ENCODE results near the gene BHLHA15. TPM values are rescaled to one million over a fixed set of nuclear protein-coding genes. Genes with fewer than 3 reads are reported as not detected.

The BHLHA15 gene
- total and polyA plus RNA-seq, 2 of the 13 experiments (the other 11 are each of a cell fraction or from before 2014, with no cell fraction given): 1.9 to 6.1 TPM

DNA sequence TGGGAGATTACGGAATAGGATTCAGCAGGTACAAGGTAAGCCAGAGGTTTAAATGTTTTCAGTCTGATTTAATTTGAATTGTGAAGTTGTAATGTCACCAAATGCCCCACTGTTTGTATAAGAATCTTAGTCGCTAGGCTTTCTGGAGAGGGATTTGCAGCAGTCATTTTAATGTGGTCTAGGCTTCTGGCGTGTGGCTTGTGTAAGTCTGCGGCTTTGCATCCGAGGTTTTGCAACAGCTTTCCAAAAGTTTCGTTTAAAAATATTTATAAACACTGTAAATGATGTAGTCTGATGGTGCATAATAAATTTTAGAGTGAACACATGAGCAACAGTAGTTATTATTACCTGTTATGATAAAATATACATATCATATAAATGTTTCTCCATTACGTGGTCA lies 26.1 kb upstream of the BHLHA15 start:
- in situ Hi-C loops (cut with HindIII; ENCODE audit: extremely low pct_ligation_motif_present, low pct_unique_long_range_greater_than_20kb) (no loop called here), intact Hi-C loops (cut with micrococcal nuclease; ENCODE audit: unreplicated experiment) (no loop called here)
- Histone ChIP-seq H3K9ac (ENCODE audit: insufficient read depth, low read depth, low read length) (no peak overlapping the region), H3K4me1 (ENCODE audit: insufficient read depth, low read length) (no peaks in the 10 kb centered on the region), H2AFZ (ENCODE audit: low read length) (no peak overlapping the region), H3K36me3 (replicated peaks in 1 of 2; ENCODE audit: control insufficient read depth in 1 of 2, insufficient read depth in 2 of 2, low read length in 2 of 2) (peaks cover 10 to 44% of the 10 kb centered on the region in 2 experiments; a peak in 4 of 5 replicates), H3K4me3 (replicated peaks in 1 of 3; ENCODE audit: insufficient read depth in 1 of 3, low read depth in 2 of 3, low read length in 3 of 3) (no peak overlapping the region), H3K27me3 (ENCODE audit: control insufficient read depth in 1 of 2, insufficient read depth in 2 of 2, low read length in 2 of 2) (no peaks in the 10 kb centered on the region), H3K4me2 (ENCODE audit: low read depth, low read length) (no peak overlapping the region), H3K79me2 (ENCODE audit: insufficient read depth, low read length) (no peaks in the 10 kb centered on the region), H3K27ac (ENCODE audit: extremely low read length, insufficient read depth, low read length) (no peak overlapping the region), H4K20me1 (ENCODE audit: insufficient read depth, low read length) (0 out of 2 replicates have a peak, but pooled peaks cover 3% of the 10 kb centered on the region), H3K9me3 (ENCODE audit: low read length) (no peaks in the 10 kb centered on the region)
- ChIA-PET CTCF (ENCODE audit: low intra/inter-chr PET ratio, low total read pairs) (no interaction called here), POLR2A (no interaction called here)
- 98% methylated on average over 7 of the region's 7 CpGs for WGBS (ENCODE audit: low lambda C conversion rate)
- no peak for ATAC-seq
- FAIRE-seq: no peak
- TF ChIP-seq, protein P1, sequence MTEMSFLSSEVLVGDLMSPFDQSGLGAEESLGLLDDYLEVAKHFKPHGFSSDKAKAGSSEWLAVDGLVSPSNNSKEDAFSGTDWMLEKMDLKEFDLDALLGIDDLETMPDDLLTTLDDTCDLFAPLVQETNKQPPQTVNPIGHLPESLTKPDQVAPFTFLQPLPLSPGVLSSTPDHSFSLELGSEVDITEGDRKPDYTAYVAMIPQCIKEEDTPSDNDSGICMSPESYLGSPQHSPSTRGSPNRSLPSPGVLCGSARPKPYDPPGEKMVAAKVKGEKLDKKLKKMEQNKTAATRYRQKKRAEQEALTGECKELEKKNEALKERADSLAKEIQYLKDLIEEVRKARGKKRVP (CRISPR knock-in tag; IDR thresholded peaks at IDR 0.05): no peak
- TF ChIP-seq, protein P2, sequence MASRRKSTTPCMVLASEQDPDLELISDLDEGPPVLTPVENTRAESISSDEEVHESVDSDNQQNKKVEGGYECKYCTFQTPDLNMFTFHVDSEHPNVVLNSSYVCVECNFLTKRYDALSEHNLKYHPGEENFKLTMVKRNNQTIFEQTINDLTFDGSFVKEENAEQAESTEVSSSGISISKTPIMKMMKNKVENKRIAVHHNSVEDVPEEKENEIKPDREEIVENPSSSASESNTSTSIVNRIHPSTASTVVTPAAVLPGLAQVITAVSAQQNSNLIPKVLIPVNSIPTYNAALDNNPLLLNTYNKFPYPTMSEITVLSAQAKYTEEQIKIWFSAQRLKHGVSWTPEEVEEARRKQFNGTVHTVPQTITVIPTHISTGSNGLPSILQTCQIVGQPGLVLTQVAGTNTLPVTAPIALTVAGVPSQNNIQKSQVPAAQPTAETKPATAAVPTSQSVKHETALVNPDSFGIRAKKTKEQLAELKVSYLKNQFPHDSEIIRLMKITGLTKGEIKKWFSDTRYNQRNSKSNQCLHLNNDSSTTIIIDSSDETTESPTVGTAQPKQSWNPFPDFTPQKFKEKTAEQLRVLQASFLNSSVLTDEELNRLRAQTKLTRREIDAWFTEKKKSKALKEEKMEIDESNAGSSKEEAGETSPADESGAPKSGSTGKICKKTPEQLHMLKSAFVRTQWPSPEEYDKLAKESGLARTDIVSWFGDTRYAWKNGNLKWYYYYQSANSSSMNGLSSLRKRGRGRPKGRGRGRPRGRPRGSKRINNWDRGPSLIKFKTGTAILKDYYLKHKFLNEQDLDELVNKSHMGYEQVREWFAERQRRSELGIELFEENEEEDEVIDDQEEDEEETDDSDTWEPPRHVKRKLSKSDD (CRISPR knock-in tag; IDR thresholded peaks at IDR 0.05; ENCODE audit: low read depth): no peak
- TF ChIP-seq HDAC6 (IDR thresholded peaks at IDR 0.05; ENCODE audit: low read depth, low read length): no peak
- TF ChIP-seq, protein P3, sequence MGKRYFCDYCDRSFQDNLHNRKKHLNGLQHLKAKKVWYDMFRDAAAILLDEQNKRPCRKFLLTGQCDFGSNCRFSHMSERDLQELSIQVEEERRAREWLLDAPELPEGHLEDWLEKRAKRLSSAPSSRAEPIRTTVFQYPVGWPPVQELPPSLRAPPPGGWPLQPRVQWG (CRISPR knock-in tag; IDR thresholded peaks at IDR 0.05; ENCODE audit: borderline replicate concordance, low read depth): no peak
- no peak for TF ChIP-seq SMYD3 (CRISPR knock-in tag; IDR thresholded peaks at IDR 0.05)
- TF ChIP-seq ZNF672 (CRISPR knock-in tag; IDR thresholded peaks at IDR 0.05): no peak
- no peak for TF ChIP-seq ZNF678 (CRISPR knock-in tag; IDR thresholded peaks at IDR 0.05)
- no peak for TF ChIP-seq CC2D1A (CRISPR knock-in tag; IDR thresholded peaks at IDR 0.05)
- no peak for TF ChIP-seq HNF4G (IDR thresholded peaks at IDR 0.05; ENCODE audit: borderline replicate concordance, low read depth, low read length)
- no peak for TF ChIP-seq HNF4G (CRISPR knock-in tag; IDR thresholded peaks at IDR 0.05; ENCODE audit: borderline replicate concordance, low read depth)
- TF ChIP-seq, protein P4, sequence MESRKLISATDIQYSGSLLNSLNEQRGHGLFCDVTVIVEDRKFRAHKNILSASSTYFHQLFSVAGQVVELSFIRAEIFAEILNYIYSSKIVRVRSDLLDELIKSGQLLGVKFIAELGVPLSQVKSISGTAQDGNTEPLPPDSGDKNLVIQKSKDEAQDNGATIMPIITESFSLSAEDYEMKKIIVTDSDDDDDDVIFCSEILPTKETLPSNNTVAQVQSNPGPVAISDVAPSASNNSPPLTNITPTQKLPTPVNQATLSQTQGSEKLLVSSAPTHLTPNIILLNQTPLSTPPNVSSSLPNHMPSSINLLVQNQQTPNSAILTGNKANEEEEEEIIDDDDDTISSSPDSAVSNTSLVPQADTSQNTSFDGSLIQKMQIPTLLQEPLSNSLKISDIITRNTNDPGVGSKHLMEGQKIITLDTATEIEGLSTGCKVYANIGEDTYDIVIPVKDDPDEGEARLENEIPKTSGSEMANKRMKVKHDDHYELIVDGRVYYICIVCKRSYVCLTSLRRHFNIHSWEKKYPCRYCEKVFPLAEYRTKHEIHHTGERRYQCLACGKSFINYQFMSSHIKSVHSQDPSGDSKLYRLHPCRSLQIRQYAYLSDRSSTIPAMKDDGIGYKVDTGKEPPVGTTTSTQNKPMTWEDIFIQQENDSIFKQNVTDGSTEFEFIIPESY (CRISPR knock-in tag; IDR thresholded peaks at IDR 0.05): no peak
- no peak for TF ChIP-seq ZIK1 (CRISPR knock-in tag; IDR thresholded peaks at IDR 0.05; ENCODE audit: borderline replicate concordance, low read depth)
- no peak for TF ChIP-seq CBFB (CRISPR knock-in tag; IDR thresholded peaks at IDR 0.05)
- TF ChIP-seq ZNF577 (CRISPR knock-in tag; IDR thresholded peaks at IDR 0.05; ENCODE audit: borderline replicate concordance, low read depth): no peak
- no peak for DNase-seq (ENCODE audit: low spot score)
- BruUV-seq (replicated peaks): no TSS peak

Data from HepG2 (cell line).